PFSK-1 (cell line): ENCODE results near the gene WDR36.

Experiments used
- FOXP2 ChIP-seq: optimal IDR thresholded peaks from 2 replicates; pipeline ENCODE3; 2011; ENCODE audit warnings: borderline replicate concordance, control low read depth, inconsistent platforms; ENCODE audit not compliant: insufficient read depth; ENCODE audit errors: extremely low read length, extremely low read depth
- POLR2AphosphoS5 ChIP-seq: IDR thresholded peaks from 2 replicates; pipeline ENCODE4 v1.6.1; 2012; ENCODE audit warnings: low read depth, mild to moderate bottlenecking, control low read depth, low read length, moderate library complexity
- REST ChIP-seq, 2 experiments: IDR thresholded peaks; 2 replicates each; pipeline versions ENCODE4 v1.6.1 to v1.8.0; 2011 to 2012; ENCODE audit warnings: low read depth in 2 of 2, low read length in 2 of 2, control low read depth in 1 of 2, inconsistent platforms in 1 of 2, mild to moderate bottlenecking in 1 of 2, moderate library complexity in 1 of 2; ENCODE audit not compliant: insufficient read depth in 1 of 2
- SIN3A ChIP-seq: IDR thresholded peaks from 2 replicates; pipeline ENCODE4 v1.6.1; 2012; ENCODE audit warnings: mild to moderate bottlenecking, low read length, moderate library complexity, borderline replicate concordance; ENCODE audit not compliant: insufficient read depth
- TAF1 ChIP-seq: IDR thresholded peaks from 2 replicates; pipeline ENCODE4 v1.6.1; 2012; ENCODE audit warnings: low read length, control low read depth, borderline replicate concordance; ENCODE audit not compliant: insufficient read depth

WDR36 gene

GRCh38 chr5:111111956-111112355 lies 19.8 kb downstream of the WDR36 start:
- no peak for TF ChIP-seq POLR2AphosphoS5
- TF ChIP-seq SIN3A, result no peak
- TF ChIP-seq FOXP2, result no peak
- TF ChIP-seq REST (IDR thresholded peaks at IDR 0.05; ENCODE audit: insufficient read depth in 1 of 2, low read depth in 2 of 2, low read length in 2 of 2), result no peak
- TF ChIP-seq TAF1, result no peak

- TF ChIP-seq REST (IDR thresholded peaks at IDR 0.05; ENCODE audit: insufficient read depth in 1 of 2, low read depth in 2 of 2, low read length in 2 of 2) (no peak), SIN3A (no peak), FOXP2 (no peak), POLR2AphosphoS5 (no peak), TAF1 (no peak)
These were observed 21.5 kb downstream of the WDR36 start for GRCh38 chr5:111113678-111114077.

GRCh38 chr5:111115229-111115628 lies 23.1 kb downstream of the WDR36 start:
- TF ChIP-seq TAF1 (no peak), REST (IDR thresholded peaks at IDR 0.05; ENCODE audit: insufficient read depth in 1 of 2, low read depth in 2 of 2, low read length in 2 of 2) (no peak), SIN3A (no peak), FOXP2 (no peak), POLR2AphosphoS5 (no peak)

- TF ChIP-seq REST (IDR thresholded peaks at IDR 0.05; ENCODE audit: insufficient read depth in 1 of 2, low read depth in 2 of 2, low read length in 2 of 2) (no peak), TAF1 (no peak), FOXP2 (no peak)
These were observed 24.4 kb downstream of the WDR36 start for GRCh38 chr5:111116550-111116949.

- TF ChIP-seq POLR2AphosphoS5, result no peak
- TF ChIP-seq FOXP2, result no peak
- TF ChIP-seq SIN3A, result no peak
- TF ChIP-seq TAF1, result no peak
- TF ChIP-seq REST (IDR thresholded peaks at IDR 0.05; ENCODE audit: insufficient read depth in 1 of 2, low read depth in 2 of 2, low read length in 2 of 2), result no peak
These were observed 25.0 kb downstream of the WDR36 start for GRCh38 chr5:111117136-111117535.
